ENCODE data around the gene DNASE1L2.
"Not testable (repeated sequence)": the region's sequence is repeated elsewhere in the genome, so short reads cannot be mapped to it uniquely, and the experiment has no call there.

DNASE1L2 gene

DNA sequence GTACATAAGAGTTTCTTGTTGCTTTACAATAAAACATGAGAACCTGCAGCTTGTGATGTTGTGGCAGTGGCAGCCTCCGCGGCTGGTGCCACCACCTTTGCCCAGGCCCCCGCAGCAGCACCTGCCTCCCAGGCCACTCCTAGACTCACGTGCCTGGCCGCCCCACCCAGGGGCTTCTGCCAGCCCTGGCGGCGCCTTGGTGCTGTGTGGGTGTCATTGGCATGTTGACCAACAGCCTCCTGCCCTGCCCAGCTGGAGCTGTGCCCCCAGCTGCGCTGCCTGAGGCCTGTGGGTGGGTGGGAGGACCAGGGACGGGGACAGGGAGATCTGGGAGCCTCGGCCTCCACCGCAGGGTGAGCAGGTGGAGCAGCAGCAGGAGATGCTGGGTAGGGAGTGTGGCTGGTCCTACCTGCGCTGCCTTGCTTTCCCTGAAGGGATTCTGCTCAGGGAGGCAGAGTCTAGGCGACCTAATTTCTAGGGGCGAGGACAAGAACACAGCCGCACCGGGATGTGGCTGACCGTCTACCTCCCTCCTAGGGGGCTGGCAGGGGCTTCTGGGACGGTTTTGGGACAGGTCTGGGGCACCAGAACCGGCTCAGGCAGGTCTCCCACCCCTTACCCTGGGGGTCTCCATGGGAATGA, 428 bp upstream of the DNASE1L2 start:
- DNase-seq (ENCODE audit: insufficient read length): no peak
- TF ChIP-seq POLR2A (IDR thresholded peaks at IDR 0.05; ENCODE audit: low read depth, low read length) (no peak), POLR2AphosphoS5 (IDR thresholded peaks at IDR 0.05; ENCODE audit: low read depth, low read length) (0 out of 2 replicates have a peak, but pooled peaks have one; percentile 5), TAF1 (IDR thresholded peaks at IDR 0.05; ENCODE audit: borderline replicate concordance, low read depth, low read length) (no peak)
- FAIRE-seq: no peak

DNA sequence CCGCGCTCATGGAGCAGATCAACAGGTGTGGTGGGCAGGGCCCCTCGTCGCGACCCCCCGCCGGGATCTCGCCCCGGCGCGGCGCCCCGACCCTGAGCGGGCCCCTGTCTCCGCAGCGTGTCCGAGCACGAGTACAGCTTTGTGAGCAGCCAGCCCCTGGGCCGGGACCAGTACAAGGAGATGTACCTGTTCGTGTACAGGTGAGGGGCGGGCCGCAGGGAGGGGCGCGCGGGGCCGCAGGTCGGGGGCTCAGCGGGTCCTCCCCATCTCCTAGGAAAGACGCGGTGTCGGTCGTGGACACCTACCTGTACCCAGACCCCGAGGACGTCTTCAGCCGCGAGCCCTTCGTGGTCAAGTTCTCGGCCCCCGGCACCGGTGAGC, 848 bp downstream of the DNASE1L2 start:
- DNase-seq (ENCODE audit: insufficient read length) (peak; percentile 31), FAIRE-seq (no peak)
- TF ChIP-seq POLR2A (IDR thresholded peaks at IDR 0.05; ENCODE audit: low read depth, low read length): no peak
- no peak for TF ChIP-seq POLR2AphosphoS5 (IDR thresholded peaks at IDR 0.05; ENCODE audit: low read depth, low read length)
- no peak for TF ChIP-seq TAF1 (IDR thresholded peaks at IDR 0.05; ENCODE audit: borderline replicate concordance, low read depth, low read length)

DNA sequence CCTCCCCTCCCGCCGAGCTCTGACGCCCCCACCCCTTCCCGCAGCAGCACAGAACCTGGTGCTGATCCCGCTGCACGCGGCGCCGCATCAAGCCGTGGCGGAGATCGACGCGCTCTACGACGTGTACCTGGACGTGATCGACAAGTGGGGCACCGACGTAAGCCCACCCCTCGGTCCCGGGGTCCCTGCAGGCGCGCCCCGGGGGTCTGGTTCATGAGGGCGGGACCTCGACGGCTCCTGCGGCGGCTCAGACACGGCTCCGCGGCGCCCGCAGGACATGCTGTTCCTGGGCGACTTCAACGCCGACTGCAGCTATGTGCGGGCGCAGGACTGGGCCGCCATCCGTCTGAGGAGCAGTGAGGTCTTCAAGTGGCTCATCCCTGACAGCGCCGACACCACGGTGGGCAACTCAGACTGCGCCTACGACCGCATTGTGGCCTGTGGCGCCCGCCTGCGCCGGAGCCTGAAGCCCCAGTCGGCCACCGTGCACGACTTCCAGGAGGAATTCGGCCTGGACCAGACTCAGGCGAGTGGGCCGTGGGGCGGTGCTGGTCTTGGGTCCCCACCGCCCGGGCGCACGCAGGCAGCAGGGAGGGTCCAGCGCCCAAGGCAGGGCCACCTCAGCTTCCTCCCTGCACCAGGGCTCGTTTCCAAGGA, 1.4 kb downstream of the DNASE1L2 start:
- TF ChIP-seq POLR2A (IDR thresholded peaks at IDR 0.05; ENCODE audit: low read depth, low read length) (no peak), POLR2AphosphoS5 (IDR thresholded peaks at IDR 0.05; ENCODE audit: low read depth, low read length) (no peak), TAF1 (IDR thresholded peaks at IDR 0.05; ENCODE audit: borderline replicate concordance, low read depth, low read length) (no peak)
- no peak for DNase-seq (ENCODE audit: insufficient read length)
- no peak for FAIRE-seq

DNA sequence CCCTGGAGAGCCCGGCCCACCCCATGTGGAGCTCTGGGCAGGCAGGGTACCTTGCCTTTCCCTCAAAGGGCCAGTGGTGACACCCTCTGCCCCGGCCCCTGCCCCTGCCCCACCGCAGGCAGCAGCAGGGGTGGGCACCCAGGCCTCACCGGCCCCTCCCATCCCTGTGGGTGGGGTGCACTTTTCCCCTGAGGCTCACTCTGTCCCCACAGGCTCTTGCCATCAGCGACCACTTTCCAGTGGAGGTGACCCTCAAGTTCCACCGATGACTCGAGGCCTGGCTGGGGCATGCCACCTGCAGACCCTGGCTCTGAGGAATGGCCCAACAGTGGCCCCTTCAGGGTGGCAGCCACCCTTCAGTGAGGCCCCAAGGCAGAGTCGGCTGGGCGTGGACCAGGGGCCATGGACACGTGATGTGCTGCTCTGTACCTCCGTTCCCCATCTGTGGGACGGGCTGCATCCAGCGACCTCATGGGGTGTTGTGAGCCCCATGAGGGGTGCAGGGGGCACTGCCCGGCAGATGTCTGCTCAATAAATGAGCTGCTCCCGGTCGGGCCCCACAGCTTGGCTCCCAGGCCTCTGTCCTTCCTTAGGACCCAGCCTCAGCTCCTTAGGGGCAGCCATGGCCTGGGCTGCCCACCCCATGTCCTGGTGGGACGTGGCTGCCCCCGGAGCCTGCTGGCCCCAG, 2.0 kb downstream of the DNASE1L2 start:
- DNase-seq (ENCODE audit: insufficient read length): no peak
- FAIRE-seq: no peak
- TF ChIP-seq POLR2A (IDR thresholded peaks at IDR 0.05; ENCODE audit: low read depth, low read length) (no peak; the same call in 1 of the 2 replicates), TAF1 (IDR thresholded peaks at IDR 0.05; ENCODE audit: borderline replicate concordance, low read depth, low read length) (no peak), POLR2AphosphoS5 (IDR thresholded peaks at IDR 0.05; ENCODE audit: low read depth, low read length) (no peak)

DNA sequence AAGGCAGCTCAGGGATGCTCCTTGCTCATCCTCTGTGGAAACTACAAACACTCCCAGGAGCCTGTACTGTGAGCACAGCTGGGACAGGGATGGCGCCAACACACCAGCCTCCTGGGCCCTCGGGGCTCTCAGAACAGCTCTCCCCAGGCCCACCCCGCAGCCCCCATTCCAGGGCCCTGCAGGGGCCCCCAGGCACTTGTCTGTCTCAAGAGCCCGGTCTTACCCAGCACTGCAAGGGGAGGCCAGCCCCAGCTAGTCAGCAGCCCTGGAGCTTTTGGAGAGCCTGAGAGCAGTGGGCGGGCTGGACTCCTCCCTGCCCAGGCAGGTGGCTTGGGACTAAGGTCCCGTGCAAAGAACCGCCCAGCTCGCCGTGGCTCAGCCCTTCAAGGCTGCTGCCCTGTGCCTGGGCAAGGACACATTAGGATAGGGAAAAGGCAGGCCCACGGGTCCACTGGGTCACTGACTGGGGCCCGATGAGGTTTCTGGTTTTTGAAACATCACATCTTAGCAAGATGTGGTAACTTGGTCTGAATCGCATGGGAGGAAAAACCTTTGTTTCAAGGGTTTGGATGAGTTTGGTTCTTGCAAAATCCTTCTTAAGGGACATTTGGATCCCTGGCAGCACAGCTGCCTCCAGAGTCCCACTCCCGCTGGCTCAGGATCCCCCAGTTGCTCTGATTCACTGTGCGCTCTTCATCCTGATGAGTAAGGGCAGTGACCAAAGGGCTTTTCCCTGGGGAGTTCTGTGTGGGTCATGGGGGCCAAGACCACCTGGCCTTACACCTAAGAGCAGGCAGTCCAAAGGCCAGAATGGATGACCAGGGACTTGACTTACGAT, 2.8 kb downstream of the DNASE1L2 start:
- TF ChIP-seq POLR2A (IDR thresholded peaks at IDR 0.05; ENCODE audit: low read depth, low read length) (no peak), POLR2AphosphoS5 (IDR thresholded peaks at IDR 0.05; ENCODE audit: low read depth, low read length) (no peak), TAF1 (IDR thresholded peaks at IDR 0.05; ENCODE audit: borderline replicate concordance, low read depth, low read length) (no peak)
- FAIRE-seq (no peak), DNase-seq (ENCODE audit: insufficient read length) (no peak)

DNA sequence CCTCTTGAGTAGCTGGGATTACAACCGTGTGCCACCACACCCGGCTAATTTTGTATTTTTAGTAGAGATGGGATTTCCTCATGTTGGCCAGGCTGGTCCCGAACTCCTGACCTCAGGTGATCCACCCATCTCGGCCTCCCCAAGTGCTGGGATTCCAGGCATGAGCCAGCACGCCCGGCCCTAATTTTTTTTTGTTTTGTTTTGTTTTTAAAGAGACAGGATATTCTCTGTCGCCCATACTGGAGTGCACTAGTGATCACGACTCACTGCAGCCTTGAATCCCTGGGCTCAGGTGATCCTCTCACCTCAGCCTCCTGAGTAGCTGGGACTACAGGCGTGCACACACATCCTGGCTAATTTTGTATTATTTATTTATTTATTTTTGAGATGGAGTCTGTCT, 4.1 kb downstream of the DNASE1L2 start:
- not testable (repeated sequence) for DNase-seq (ENCODE audit: insufficient read length); FAIRE-seq

DNA sequence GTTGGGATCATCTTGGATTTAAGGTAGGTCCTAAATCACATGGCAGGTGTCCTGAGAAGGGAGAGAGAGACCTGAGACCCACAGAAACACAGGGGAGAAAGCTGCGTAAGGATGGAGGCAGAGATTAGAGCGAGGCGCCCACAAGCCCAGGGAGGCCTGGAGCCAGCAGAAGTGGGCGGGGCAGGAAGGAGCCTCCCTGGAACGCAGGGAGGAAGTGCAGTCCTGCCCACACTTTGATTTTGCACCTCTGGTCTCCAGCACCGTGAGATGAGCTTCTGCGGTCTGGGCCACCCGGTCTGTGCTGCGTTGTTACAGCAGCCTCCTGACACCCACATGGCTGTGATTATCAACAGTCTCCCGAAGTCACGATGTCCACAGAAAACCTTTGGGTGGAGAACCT, 6.4 kb downstream of the DNASE1L2 start:
- FAIRE-seq (no peak), DNase-seq (ENCODE audit: insufficient read length) (no peak)
- TF ChIP-seq TAF1 (IDR thresholded peaks at IDR 0.05; ENCODE audit: borderline replicate concordance, low read depth, low read length): no peak
- no peak for TF ChIP-seq POLR2A (IDR thresholded peaks at IDR 0.05; ENCODE audit: low read depth, low read length)
- TF ChIP-seq POLR2AphosphoS5 (IDR thresholded peaks at IDR 0.05; ENCODE audit: low read depth, low read length): no peak

DNA sequence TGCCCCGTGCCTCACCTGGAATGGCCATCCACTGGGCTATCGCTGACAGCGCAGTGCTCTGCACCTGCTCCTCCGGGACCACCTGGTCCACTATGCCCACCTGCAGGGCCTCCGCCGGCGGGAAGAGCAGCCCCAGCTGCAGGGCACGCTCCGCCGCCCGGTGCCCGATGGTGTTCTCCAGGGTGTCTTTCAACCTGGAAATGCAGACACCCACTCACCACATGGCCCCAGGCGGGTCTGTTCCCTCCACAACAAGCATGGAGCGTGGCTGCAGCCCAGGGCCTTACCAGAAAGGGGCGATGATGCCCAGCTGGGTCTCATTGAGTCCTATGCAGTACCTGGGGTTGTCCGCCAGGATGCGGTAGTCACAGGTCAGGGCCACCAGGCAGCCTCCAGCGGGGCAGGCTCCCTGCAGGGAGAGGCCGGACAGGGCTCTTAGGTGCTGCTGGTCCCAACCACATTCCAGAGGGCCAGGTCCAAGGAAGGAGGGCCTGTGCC, 6.8 kb downstream of the DNASE1L2 start:
- DNase-seq (ENCODE audit: insufficient read length): no peak
- TF ChIP-seq TAF1 (IDR thresholded peaks at IDR 0.05; ENCODE audit: borderline replicate concordance, low read depth, low read length) (no peak), POLR2A (IDR thresholded peaks at IDR 0.05; ENCODE audit: low read depth, low read length) (no peak), POLR2AphosphoS5 (IDR thresholded peaks at IDR 0.05; ENCODE audit: low read depth, low read length) (no peak)

DNA sequence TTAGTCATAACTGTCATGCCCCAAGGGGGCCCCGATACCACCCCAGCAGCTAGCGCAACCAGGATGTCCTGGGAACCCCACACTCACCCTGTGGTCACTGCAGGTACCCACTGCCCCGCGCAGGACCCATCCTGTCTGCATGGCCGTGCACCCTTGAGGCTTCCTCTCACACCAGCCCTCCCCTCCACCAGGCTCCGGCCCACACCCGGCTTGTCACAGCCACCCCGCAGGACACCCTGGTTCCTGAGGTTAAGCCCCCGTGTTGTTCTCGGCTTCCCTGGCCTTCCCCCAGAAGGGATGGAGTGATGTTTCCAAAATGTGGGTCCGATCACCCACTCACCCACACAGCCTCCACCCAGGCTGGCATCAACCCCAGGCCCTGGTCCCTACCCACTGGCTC, 7.5 kb downstream of the DNASE1L2 start:
- FAIRE-seq: no peak

More for the DNA sequence above, 6.8 kb downstream of the DNASE1L2 start:
- FAIRE-seq: no peak

DNA sequence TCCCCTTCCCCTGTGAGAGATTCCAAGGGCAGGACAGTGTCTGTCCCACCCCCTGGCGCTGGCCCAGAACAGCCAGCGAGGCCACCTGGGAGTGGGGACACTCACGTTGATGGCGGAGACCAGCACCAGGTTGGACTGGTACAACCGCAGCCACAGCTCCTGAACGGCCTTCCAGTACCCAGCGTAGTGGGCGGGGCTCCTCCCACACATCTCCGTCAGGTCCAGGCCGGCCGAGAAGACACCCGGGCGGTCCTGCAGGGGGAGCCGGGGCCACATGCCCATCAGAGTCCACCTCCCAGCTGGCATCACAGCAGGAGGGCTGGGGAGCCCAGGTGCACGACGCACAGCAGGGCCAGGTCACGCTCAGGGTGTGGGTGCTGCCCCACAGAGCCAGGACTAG, 8.1 kb downstream of the DNASE1L2 start:
- TF ChIP-seq POLR2AphosphoS5 (IDR thresholded peaks at IDR 0.05; ENCODE audit: low read depth, low read length) (no peak), TAF1 (IDR thresholded peaks at IDR 0.05; ENCODE audit: borderline replicate concordance, low read depth, low read length) (no peak), POLR2A (IDR thresholded peaks at IDR 0.05; ENCODE audit: low read depth, low read length) (no peak)
- DNase-seq (ENCODE audit: insufficient read length): no peak
- no peak for FAIRE-seq

More for the DNA sequence above, 7.5 kb downstream of the DNASE1L2 start:
- no peak for DNase-seq (ENCODE audit: insufficient read length)
- no peak for TF ChIP-seq POLR2AphosphoS5 (IDR thresholded peaks at IDR 0.05; ENCODE audit: low read depth, low read length)
- TF ChIP-seq TAF1 (IDR thresholded peaks at IDR 0.05; ENCODE audit: borderline replicate concordance, low read depth, low read length): no peak
- TF ChIP-seq POLR2A (IDR thresholded peaks at IDR 0.05; ENCODE audit: low read depth, low read length): no peak
